Keratinocyte (primary cell): ENCODE data around the gene TYSND1. TPM values are rescaled to one million over a fixed set of nuclear protein-coding genes. Genes with fewer than 3 reads are reported as not detected.

Experiments
- DNase-seq: peaks from one replicate; pipeline ENCODE4 v3.0.0-alpha.2; 2011; ENCODE audit warnings: low read depth, missing footprints, low spot score
- FAIRE-seq: peaks from 2 replicates; lab custom pipeline; 2011; peaks lifted over from hg19 to GRCh38; lab: Jason Lieb, UNC
- H2AFZ ChIP-seq: 2 replicates; pipeline ENCODE4 v1.6.0; 2012; ENCODE audit warnings: low read length, control low read depth, inconsistent platforms; ENCODE audit not compliant: control insufficient read depth
- H3K27ac ChIP-seq: 2 replicates; pipeline ENCODE4 v1.5.1; 2011; ENCODE audit warnings: low read length; ENCODE audit not compliant: control insufficient read depth, insufficient read depth
- H3K27me3 ChIP-seq: 3 replicates; pipeline ENCODE4 v1.6.0; 2011; ENCODE audit warnings: low read length; ENCODE audit not compliant: control insufficient read depth, insufficient read depth; ENCODE audit errors: extremely low read depth
- H3K36me3 ChIP-seq, 2 experiments: 2 replicates in 1 of 2; 3 replicates in 1 of 2; pipeline ENCODE4 v1.5.1; 2011; ENCODE audit warnings: low read length in 2 of 2, mild to moderate bottlenecking in 1 of 2; ENCODE audit not compliant: control insufficient read depth in 2 of 2, insufficient read depth in 2 of 2; ENCODE audit errors: extremely low read depth in 1 of 2
- H3K4me1 ChIP-seq: 3 replicates; pipeline ENCODE4 v1.5.1; 2011; ENCODE audit warnings: low read length; ENCODE audit not compliant: control insufficient read depth, insufficient read depth; ENCODE audit errors: extremely low read depth
- H3K4me2 ChIP-seq: 3 replicates; pipeline ENCODE4 v1.6.0; 2011; ENCODE audit warnings: low read depth, low read length; ENCODE audit not compliant: control insufficient read depth, insufficient read depth; ENCODE audit errors: extremely low read depth
- H3K4me3 ChIP-seq, 3 experiments: fragments of 200-600 bp in 1 of 3; sonication (generic) in 1 of 3; 2 replicates in 2 of 3; 3 replicates in 1 of 3; pipeline ENCODE4 v1.5.1; 2011 to 2016; ENCODE audit warnings: low read length in 3 of 3, mild to moderate bottlenecking in 3 of 3, control low read depth in 2 of 3, inconsistent platforms in 1 of 3, low read depth in 1 of 3, mixed read lengths in 1 of 3, mixed run types in 1 of 3, moderate library complexity in 1 of 3; ENCODE audit not compliant: control insufficient read depth in 2 of 3, insufficient read depth in 2 of 3; ENCODE audit errors: extremely low read depth in 1 of 3
- H3K79me2 ChIP-seq: 2 replicates; pipeline ENCODE4 v1.6.0; 2012; ENCODE audit warnings: low read length; ENCODE audit not compliant: control insufficient read depth, insufficient read depth
- H3K9ac ChIP-seq: 3 replicates; pipeline ENCODE4 v1.6.0; 2011; ENCODE audit warnings: low read length; ENCODE audit not compliant: control insufficient read depth, insufficient read depth; ENCODE audit errors: extremely low read depth
- H3K9me1 ChIP-seq: 3 replicates; pipeline ENCODE4 v1.6.0; 2011; ENCODE audit warnings: low read length; ENCODE audit not compliant: control insufficient read depth, insufficient read depth; ENCODE audit errors: extremely low read depth
- H3K9me3 ChIP-seq: 2 replicates; pipeline ENCODE4 v1.5.1; 2012; ENCODE audit warnings: low read depth, low read length; ENCODE audit not compliant: control insufficient read depth
- H4K20me1 ChIP-seq: 3 replicates; pipeline ENCODE4 v1.6.0; 2011; ENCODE audit warnings: low read length; ENCODE audit not compliant: control insufficient read depth, insufficient read depth; ENCODE audit errors: extremely low read depth
- EZH2 ChIP-seq: IDR thresholded peaks from one replicate; pipeline ENCODE4 v1.6.1; 2012; ENCODE audit warnings: inconsistent platforms, mild to moderate bottlenecking, low read length, moderate library complexity
- dilution Hi-C: fragments of 300-500 bp; cut with MboI; formaldehyde crosslinking; loops from one replicate; pipeline ENCODE4 v1.7.0; 2020; ENCODE audit warnings: low sequenced_read_pairs; ENCODE audit not compliant: extremely low pct_ligation_motif_present
- polyA plus RNA-seq, 5 experiments: library from polyadenylated mRNA; depleted of rRNA in 3 of 5; stranded (reverse) in 3 of 5; stranded (forward) in 1 of 5; unstranded in 1 of 5; fragments of >200 nt; gene quantifications; 1 replicate in 1 of 5; 2 replicates in 3 of 5; 3 replicates in 1 of 5; pipeline versions ENCODE4 v1.2.1 to v1.2.3, GENCODE V29; 2011 to 2012; ENCODE audit warnings: missing spikeins in 2 of 5, low read depth in 1 of 5, low replicate concordance in 1 of 5
- TF ChIP-seq, protein P1 (sequence below), 3 experiments: IDR thresholded peaks in 1 of 3; conservative IDR thresholded peaks in 1 of 3; optimal IDR thresholded peaks in 1 of 3; 2 replicates in 2 of 3; 3 replicates in 1 of 3; pipeline versions ENCODE3 to v1.5.1; 2011; ENCODE audit warnings: low read length in 3 of 3, mild to moderate bottlenecking in 3 of 3, moderate library complexity in 2 of 3, control low read depth in 1 of 3, inconsistent platforms in 1 of 3; ENCODE audit not compliant: insufficient read depth in 2 of 3; ENCODE audit errors: extremely low read depth in 1 of 3

TYSND1 gene
- polyA plus RNA-seq, 1 donor (not counting 4 experiments of a cell fraction or from before 2014, with no cell fraction given) = 9.9 TPM

DNA sequence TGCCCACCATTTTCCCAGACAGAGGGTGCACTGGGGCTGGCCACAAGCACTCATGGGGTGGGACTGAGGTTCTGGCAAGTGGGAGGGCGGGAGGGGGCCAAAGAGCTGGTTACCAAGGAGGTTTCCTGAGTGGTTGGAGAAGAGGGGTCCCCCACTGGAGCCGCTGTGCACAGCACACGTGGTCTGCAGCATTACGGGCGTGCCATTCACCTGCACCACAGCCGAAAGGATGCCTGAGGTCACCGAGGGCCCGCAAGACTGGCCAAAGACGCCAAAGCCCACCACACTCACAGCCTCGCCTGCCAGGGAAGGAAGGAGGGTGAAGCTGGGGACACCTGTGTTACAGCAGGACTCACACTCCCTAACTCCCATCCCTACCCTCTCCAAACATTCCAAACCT lies 3.9 kb downstream of the TYSND1 start:
- Histone ChIP-seq H3K4me3 (no peak overlapping the region), H3K4me2 (no peak overlapping the region), H4K20me1 (no peaks in the 10 kb centered on the region), H3K9me3 (no peaks in the 10 kb centered on the region), H2AFZ (no peak overlapping the region), H3K4me1 (peaks cover 38% of the 10 kb centered on the region), H3K9me1 (no peaks in the 10 kb centered on the region), H3K36me3 (peaks cover 0 to 2% of the 10 kb centered on the region in 2 experiments), H3K79me2 (peaks cover 11% of the 10 kb centered on the region), H3K27ac (no peak overlapping the region), H3K27me3 (no peaks in the 10 kb centered on the region), H3K9ac (no peak overlapping the region)
- DNase-seq (no peak), FAIRE-seq (no peak)
- dilution Hi-C loops = no loop called here
- no peak for TF ChIP-seq EZH2
- TF ChIP-seq, protein P1, sequence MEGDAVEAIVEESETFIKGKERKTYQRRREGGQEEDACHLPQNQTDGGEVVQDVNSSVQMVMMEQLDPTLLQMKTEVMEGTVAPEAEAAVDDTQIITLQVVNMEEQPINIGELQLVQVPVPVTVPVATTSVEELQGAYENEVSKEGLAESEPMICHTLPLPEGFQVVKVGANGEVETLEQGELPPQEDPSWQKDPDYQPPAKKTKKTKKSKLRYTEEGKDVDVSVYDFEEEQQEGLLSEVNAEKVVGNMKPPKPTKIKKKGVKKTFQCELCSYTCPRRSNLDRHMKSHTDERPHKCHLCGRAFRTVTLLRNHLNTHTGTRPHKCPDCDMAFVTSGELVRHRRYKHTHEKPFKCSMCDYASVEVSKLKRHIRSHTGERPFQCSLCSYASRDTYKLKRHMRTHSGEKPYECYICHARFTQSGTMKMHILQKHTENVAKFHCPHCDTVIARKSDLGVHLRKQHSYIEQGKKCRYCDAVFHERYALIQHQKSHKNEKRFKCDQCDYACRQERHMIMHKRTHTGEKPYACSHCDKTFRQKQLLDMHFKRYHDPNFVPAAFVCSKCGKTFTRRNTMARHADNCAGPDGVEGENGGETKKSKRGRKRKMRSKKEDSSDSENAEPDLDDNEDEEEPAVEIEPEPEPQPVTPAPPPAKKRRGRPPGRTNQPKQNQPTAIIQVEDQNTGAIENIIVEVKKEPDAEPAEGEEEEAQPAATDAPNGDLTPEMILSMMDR (optimal IDR thresholded peaks at IDR 0.05 in 1 of 3, IDR thresholded peaks at IDR 0.05 in 1 of 3, conservative IDR thresholded peaks at IDR 0.05 in 1 of 3; ENCODE audit: extremely low read depth in 1 of 3, insufficient read depth in 2 of 3, low read length in 3 of 3) = no peak

DNA sequence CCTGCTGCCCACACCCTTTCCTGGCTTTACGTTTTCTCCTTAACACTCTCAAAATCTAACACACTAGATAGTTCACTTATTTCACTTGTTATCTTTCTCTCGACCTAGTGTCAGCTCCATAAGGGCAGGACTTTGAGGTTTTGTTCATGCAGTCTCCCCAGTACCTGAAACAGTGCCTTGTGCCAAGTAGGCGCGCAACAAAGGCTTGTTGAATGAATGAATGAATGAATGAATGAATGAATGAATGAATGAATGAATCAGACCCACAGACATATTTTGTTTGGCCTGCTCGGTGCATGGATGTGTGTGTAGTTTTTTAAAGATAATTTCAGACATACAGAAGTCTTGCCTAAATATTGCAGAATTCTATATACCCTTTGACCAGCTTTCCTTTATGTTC lies 6.2 kb downstream of the TYSND1 start:
- no peak overlapping the region for H3K4me2 ChIP-seq
- H3K9ac ChIP-seq = no peak overlapping the region
- no peaks in the 10 kb centered on the region for H4K20me1 ChIP-seq
- DNase-seq (no peak), FAIRE-seq (no peak)
- no peak overlapping the region for H3K27ac ChIP-seq
- H2AFZ ChIP-seq = no peak overlapping the region
- peaks cover 32% of the 10 kb centered on the region for H3K4me1 ChIP-seq
- TF ChIP-seq, protein P1 (optimal IDR thresholded peaks at IDR 0.05 in 1 of 3, IDR thresholded peaks at IDR 0.05 in 1 of 3, conservative IDR thresholded peaks at IDR 0.05 in 1 of 3; ENCODE audit: extremely low read depth in 1 of 3, insufficient read depth in 2 of 3, low read length in 3 of 3) = no peak
- no peak for TF ChIP-seq EZH2
- H3K27me3 ChIP-seq = no peaks in the 10 kb centered on the region
- H3K4me3 ChIP-seq = no peak overlapping the region
- dilution Hi-C loops = no loop called here
- no peaks in the 10 kb centered on the region for H3K9me1 ChIP-seq
- peaks cover 0 to 2% of the 10 kb centered on the region in 2 experiments for H3K36me3 ChIP-seq
- H3K79me2 ChIP-seq = peaks cover 11% of the 10 kb centered on the region
- no peaks in the 10 kb centered on the region for H3K9me3 ChIP-seq
